Panc1 (cell line): Measurements from ENCODE around the gene PRKG1.

ENCODE experiments used
- CTCF ChIP-seq: fragments of 450-650 bp; IDR thresholded peaks from 2 replicates; pipeline ENCODE4 v1.5.1; 2017; ENCODE audit warnings: mild to moderate bottlenecking
- POLR2AphosphoS5 ChIP-seq: IDR thresholded peaks from 2 replicates; pipeline ENCODE4 v1.6.1; 2012; ENCODE audit warnings: mild to moderate bottlenecking, low read depth, low read length, moderate library complexity

- TF ChIP-seq CTCF: no peak
- no peak for TF ChIP-seq POLR2AphosphoS5
These were observed 325.6 kb downstream of the PRKG1 start for GRCh38 chr10:51399840-51400239.
